ENCODE results near the gene PPP1R1A.

DNA sequence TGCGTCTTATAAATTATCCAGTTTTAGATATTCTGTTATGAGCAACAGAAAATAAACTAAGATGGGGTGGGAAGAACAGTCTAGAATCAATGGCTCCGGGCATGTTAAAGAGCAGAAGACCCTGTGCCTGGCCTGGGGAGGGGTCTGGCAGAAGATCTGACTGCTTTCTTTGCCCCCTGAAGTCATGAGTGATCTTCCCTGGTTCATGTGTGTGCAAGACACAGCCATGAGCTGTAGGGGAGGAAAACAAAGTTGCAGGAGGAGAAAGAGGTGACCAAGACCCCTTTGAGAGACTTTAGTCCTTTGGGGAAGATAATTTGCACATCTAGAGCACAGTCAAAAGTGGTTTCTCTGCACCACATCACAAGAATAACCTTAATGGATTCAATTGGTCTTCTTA is 41.5 kb upstream of the PPP1R1A start:
- TF ChIP-seq GATA2 (IDR thresholded peaks at IDR 0.05; ENCODE audit: low read depth, low read length), result no peak
- TF ChIP-seq GATA3 (IDR thresholded peaks at IDR 0.05; ENCODE audit: low read depth, low read length), result no peak
